Measurements from ENCODE around the gene EPB41L2.

DNA sequence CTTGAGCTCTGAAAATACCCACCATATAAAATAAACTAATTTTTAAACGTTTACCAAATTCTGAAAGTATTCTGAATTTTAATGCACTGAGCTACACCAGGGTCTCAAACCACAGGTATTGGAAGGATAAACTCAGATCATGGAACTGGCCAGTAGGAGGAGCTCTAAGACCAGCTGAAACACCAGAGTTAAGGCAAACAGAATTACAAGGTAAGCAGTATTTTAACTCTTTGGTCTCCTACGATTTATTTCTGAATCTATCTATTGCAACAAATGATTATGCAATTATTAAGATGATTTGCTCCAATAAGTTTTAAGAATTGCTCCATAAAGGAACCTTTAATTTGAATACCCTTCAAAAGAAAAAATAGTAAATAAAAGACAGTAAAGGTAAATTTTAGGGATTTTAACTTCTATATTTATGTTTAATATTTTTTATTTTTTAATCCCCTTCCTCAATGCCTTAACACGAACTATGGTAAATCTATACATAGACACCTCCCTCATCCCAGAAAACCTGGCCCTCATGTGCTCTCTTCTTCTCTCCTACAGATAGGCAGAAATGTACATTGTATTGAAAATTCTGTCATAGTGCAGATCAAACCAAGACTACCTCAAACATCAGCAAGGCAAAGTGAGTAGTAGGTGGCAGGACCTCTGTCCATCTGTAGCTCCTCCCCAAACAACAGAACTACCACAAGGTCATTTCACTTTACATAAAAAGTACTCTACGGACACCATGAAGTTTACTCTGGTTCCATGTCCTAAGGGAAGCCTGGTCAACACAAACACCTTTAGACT, 177.5 kb downstream of the EPB41L2 start:
- TF ChIP-seq, protein P1, sequence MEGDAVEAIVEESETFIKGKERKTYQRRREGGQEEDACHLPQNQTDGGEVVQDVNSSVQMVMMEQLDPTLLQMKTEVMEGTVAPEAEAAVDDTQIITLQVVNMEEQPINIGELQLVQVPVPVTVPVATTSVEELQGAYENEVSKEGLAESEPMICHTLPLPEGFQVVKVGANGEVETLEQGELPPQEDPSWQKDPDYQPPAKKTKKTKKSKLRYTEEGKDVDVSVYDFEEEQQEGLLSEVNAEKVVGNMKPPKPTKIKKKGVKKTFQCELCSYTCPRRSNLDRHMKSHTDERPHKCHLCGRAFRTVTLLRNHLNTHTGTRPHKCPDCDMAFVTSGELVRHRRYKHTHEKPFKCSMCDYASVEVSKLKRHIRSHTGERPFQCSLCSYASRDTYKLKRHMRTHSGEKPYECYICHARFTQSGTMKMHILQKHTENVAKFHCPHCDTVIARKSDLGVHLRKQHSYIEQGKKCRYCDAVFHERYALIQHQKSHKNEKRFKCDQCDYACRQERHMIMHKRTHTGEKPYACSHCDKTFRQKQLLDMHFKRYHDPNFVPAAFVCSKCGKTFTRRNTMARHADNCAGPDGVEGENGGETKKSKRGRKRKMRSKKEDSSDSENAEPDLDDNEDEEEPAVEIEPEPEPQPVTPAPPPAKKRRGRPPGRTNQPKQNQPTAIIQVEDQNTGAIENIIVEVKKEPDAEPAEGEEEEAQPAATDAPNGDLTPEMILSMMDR (IDR thresholded peaks at IDR 0.05 in 8 of 11, conservative IDR thresholded peaks at IDR 0.05 in 3 of 11) = peak in 10 of 11 experiments; percentile 64 to 94 (median 84)
- TF ChIP-seq POLR2A (IDR thresholded peaks at IDR 0.05) (no peak), POLR2AphosphoS5 (IDR thresholded peaks at IDR 0.05) (no peak)

All from spleen (tissue), 7 donors.